Stimulated activated CD4-positive, alpha-beta T cell treated with anti-CD3 and anti-CD28 coated beads, Interleukin-1b, Interleukin-23, amount 100 ng/mL, for 1 hour (primary cell): ENCODE measurements around the gene ZNF410.

Experiments used
- DNase-seq, 2 donors: peaks; one replicate each; pipeline ENCODE4 v3.0.0-alpha.2; 2020; ENCODE audit warnings: low read depth in 2 of 2

ZNF410 gene

GRCh38 chr14:73955674-73956073 is 69.0 kb downstream of the ZNF410 start:
- no peak for DNase-seq

- no peak for DNase-seq
Observed at GRCh38 chr14:73958591-73958990, 71.9 kb downstream of the ZNF410 start.

- no peak for DNase-seq
Observed at GRCh38 chr14:73961192-73961591, 74.5 kb downstream of the ZNF410 start.

GRCh38 chr14:73965216-73965615 is 78.6 kb downstream of the ZNF410 start:
- no peak for DNase-seq

- no peak for DNase-seq
Observed at GRCh38 chr14:73968885-73969284, 82.2 kb downstream of the ZNF410 start.

- no peak for DNase-seq
Observed at GRCh38 chr14:73973497-73973896, 86.8 kb downstream of the ZNF410 start.

- no peak for DNase-seq
Observed at GRCh38 chr14:73976125-73976524, 89.5 kb downstream of the ZNF410 start.

- no peak for DNase-seq
Observed at GRCh38 chr14:73977896-73978295, 91.2 kb downstream of the ZNF410 start.
